Astrocyte (in vitro differentiated cells and primary cell): Measurements from ENCODE around the gene NLRP14.

ENCODE experiments used
- EZH2 ChIP-seq: IDR thresholded peaks from 2 replicates; pipeline ENCODE4 v1.6.1; 2012; ENCODE audit warnings: mild to moderate bottlenecking, low read length, inconsistent platforms; ENCODE audit not compliant: insufficient read depth
- TF ChIP-seq, protein P1 (sequence below): IDR thresholded peaks from 2 replicates; pipeline ENCODE4 v1.5.1; 2011; ENCODE audit warnings: low read depth, mild to moderate bottlenecking, inconsistent platforms, low read length, moderate library complexity; ENCODE audit not compliant: insufficient read depth

GRCh38 chr11:6991227-6991626, 29.1 kb upstream of the NLRP14 start:
- TF ChIP-seq, protein P1, sequence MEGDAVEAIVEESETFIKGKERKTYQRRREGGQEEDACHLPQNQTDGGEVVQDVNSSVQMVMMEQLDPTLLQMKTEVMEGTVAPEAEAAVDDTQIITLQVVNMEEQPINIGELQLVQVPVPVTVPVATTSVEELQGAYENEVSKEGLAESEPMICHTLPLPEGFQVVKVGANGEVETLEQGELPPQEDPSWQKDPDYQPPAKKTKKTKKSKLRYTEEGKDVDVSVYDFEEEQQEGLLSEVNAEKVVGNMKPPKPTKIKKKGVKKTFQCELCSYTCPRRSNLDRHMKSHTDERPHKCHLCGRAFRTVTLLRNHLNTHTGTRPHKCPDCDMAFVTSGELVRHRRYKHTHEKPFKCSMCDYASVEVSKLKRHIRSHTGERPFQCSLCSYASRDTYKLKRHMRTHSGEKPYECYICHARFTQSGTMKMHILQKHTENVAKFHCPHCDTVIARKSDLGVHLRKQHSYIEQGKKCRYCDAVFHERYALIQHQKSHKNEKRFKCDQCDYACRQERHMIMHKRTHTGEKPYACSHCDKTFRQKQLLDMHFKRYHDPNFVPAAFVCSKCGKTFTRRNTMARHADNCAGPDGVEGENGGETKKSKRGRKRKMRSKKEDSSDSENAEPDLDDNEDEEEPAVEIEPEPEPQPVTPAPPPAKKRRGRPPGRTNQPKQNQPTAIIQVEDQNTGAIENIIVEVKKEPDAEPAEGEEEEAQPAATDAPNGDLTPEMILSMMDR = no peak
- TF ChIP-seq EZH2 = no peak
